KMS-11 (cell line): ENCODE data around the gene CDK17.

Source experiments
- H2AFZ ChIP-seq: fragments of 200-600 bp; sonication (generic); 2 replicates; pipeline ENCODE4 v1.6.1; 2016; ENCODE audit warnings: antibody characterized with exemption, mixed run types, low read depth
- H3K27ac ChIP-seq: fragments of 200-600 bp; sonication (generic); 2 replicates; pipeline ENCODE4 v1.6.1; 2016; ENCODE audit warnings: mild to moderate bottlenecking, mixed run types
- H3K27me3 ChIP-seq: fragments of 200-600 bp; sonication (generic); 2 replicates; pipeline ENCODE4 v1.6.1; 2017; ENCODE audit warnings: mild to moderate bottlenecking, low read depth, mixed run types, moderate library complexity; ENCODE audit not compliant: insufficient read depth
- H3K36me3 ChIP-seq: fragments of 200-600 bp; sonication (generic); 2 replicates; pipeline ENCODE4 v1.6.1; 2017; ENCODE audit warnings: mild to moderate bottlenecking, mixed run types; ENCODE audit not compliant: insufficient read depth
- H3K4me1 ChIP-seq: fragments of 200-600 bp; sonication (generic); 2 replicates; pipeline ENCODE4 v1.6.1; 2016; ENCODE audit warnings: mild to moderate bottlenecking, low read depth, mixed run types; ENCODE audit not compliant: poor library complexity, severe bottlenecking
- H3K4me2 ChIP-seq: fragments of 200-600 bp; sonication (generic); 2 replicates; pipeline ENCODE4 v1.7.0; 2016; ENCODE audit warnings: mild to moderate bottlenecking, mixed run types
- H3K4me3 ChIP-seq: fragments of 200-600 bp; sonication (generic); IDR thresholded peaks from 2 replicates; pipeline ENCODE4 v1.6.1; 2017; ENCODE audit warnings: low read depth, low read length, mixed read lengths; ENCODE audit not compliant: insufficient read depth
- H3K79me2 ChIP-seq: fragments of 200-600 bp; sonication (generic); 2 replicates; pipeline ENCODE4 v1.6.1; 2016; ENCODE audit warnings: low read depth, mixed run types; ENCODE audit not compliant: insufficient read depth
- H3K9ac ChIP-seq: fragments of 200-600 bp; sonication (generic); 2 replicates; pipeline ENCODE4 v1.6.1; 2016; ENCODE audit warnings: mild to moderate bottlenecking, mixed run types
- H4K20me1 ChIP-seq: fragments of 200-600 bp; sonication (generic); 2 replicates; pipeline ENCODE4 v1.6.1; 2016; ENCODE audit warnings: mild to moderate bottlenecking, mixed run types; ENCODE audit not compliant: insufficient read depth
- CTCF ChIP-seq: fragments of 200-600 bp; sonication (generic); conservative IDR thresholded peaks from 2 replicates; pipeline ENCODE4 v1.6.1; 2017; ENCODE audit warnings: low read depth, mild to moderate bottlenecking, antibody characterized with exemption, low read length, moderate library complexity, mixed read lengths

Gene CDK17

GRCh38 chr12:96265836-96266235 is 134.4 kb downstream of the CDK17 start:
- H3K4me1 ChIP-seq, result peaks cover 20% of the 10 kb centered on the region
- H3K27me3 ChIP-seq, result no peaks in the 10 kb centered on the region
- no peak for TF ChIP-seq CTCF
- no peak overlapping the region for H3K4me3 ChIP-seq
- H4K20me1 ChIP-seq, result 0 out of 2 replicates have a peak, but pooled peaks cover 3% of the 10 kb centered on the region
- H3K27ac ChIP-seq, result no peak overlapping the region
- no peaks in the 10 kb centered on the region for H3K36me3 ChIP-seq
- no peaks in the 10 kb centered on the region for H3K79me2 ChIP-seq
- H2AFZ ChIP-seq, result no peak overlapping the region
- H3K9ac ChIP-seq, result no peak overlapping the region
- no peak overlapping the region; the same call in 1 of the 2 replicates for H3K4me2 ChIP-seq

- Histone ChIP-seq H2AFZ (no peak overlapping the region), H3K4me2 (no peak overlapping the region), H3K79me2 (no peaks in the 10 kb centered on the region), H3K4me3 (no peak overlapping the region), H3K27ac (no peak overlapping the region), H3K4me1 (peaks cover 24% of the 10 kb centered on the region), H3K36me3 (no peaks in the 10 kb centered on the region), H4K20me1 (0 out of 2 replicates have a peak, but pooled peaks cover 3% of the 10 kb centered on the region), H3K27me3 (no peaks in the 10 kb centered on the region), H3K9ac (no peak overlapping the region)
- TF ChIP-seq CTCF, result no peak
Observed at GRCh38 chr12:96265400-96265799, 134.8 kb downstream of the CDK17 start.

GRCh38 chr12:96263449-96263902 is 136.8 kb downstream of the CDK17 start:
- no peak for TF ChIP-seq CTCF
- Histone ChIP-seq H4K20me1 (0 out of 2 replicates have a peak, but pooled peaks cover 3% of the 10 kb centered on the region), H3K79me2 (no peaks in the 10 kb centered on the region; the same call in 1 of the 2 replicates), H3K27me3 (no peaks in the 10 kb centered on the region), H2AFZ (no peak overlapping the region), H3K4me2 (no peak overlapping the region), H3K36me3 (no peaks in the 10 kb centered on the region), H3K4me1 (peaks cover 40% of the 10 kb centered on the region), H3K4me3 (no peak overlapping the region), H3K9ac (no peak overlapping the region), H3K27ac (no peak overlapping the region)

- Histone ChIP-seq H3K79me2 (peaks cover under 1% of the 10 kb centered on the region; the same call in 1 of the 2 replicates), H3K9ac (no peak overlapping the region), H4K20me1 (0 out of 2 replicates have a peak, but pooled peaks cover 3% of the 10 kb centered on the region), H3K27me3 (no peaks in the 10 kb centered on the region), H3K36me3 (no peaks in the 10 kb centered on the region), H3K27ac (no peak overlapping the region), H3K4me1 (peaks cover 50% of the 10 kb centered on the region), H3K4me2 (no peak overlapping the region), H3K4me3 (no peak overlapping the region), H2AFZ (no peak overlapping the region)
- TF ChIP-seq CTCF, result no peak
Observed at GRCh38 chr12:96261557-96261956, 138.7 kb downstream of the CDK17 start.
